Effector memory CD8-positive, alpha-beta T cell (primary cell): Measurements from ENCODE around the gene GPN1.
"Not testable (repeated sequence)": the region's sequence is repeated elsewhere in the genome, so short reads cannot be mapped to it uniquely, and the experiment has no call there.

Experiments
- ATAC-seq: fragments of 150-1000 bp; cut with Tn5 transposase; replicated peaks from 2 replicates; pipeline ENCODE4 v1.10.0; 2021; ENCODE audit warnings: mild to moderate bottlenecking, moderate library complexity
- DNase-seq, 3 experiments: peaks; one replicate each; pipeline ENCODE4 v3.0.0; 2021
- H3K27ac Mint-ChIP-seq, 2 donors: one replicate each; pipeline ENCODE4 v1.8.0; 2022; ENCODE audit warnings: mild to moderate bottlenecking in 2 of 2, mixed read lengths in 2 of 2, moderate library complexity in 2 of 2
- H3K27me3 Mint-ChIP-seq, 2 donors: one replicate each; pipeline ENCODE4 v1.8.0; 2022; ENCODE audit warnings: mixed read lengths in 2 of 2
- H3K36me3 Mint-ChIP-seq: one replicate; pipeline ENCODE4 v1.8.0; 2022; ENCODE audit warnings: mild to moderate bottlenecking, moderate library complexity, mixed read lengths; ENCODE audit not compliant: insufficient read depth
- H3K4me1 Mint-ChIP-seq, 2 donors: one replicate each; pipeline ENCODE4 v1.8.0; 2022; ENCODE audit warnings: low read depth in 2 of 2, mixed read lengths in 2 of 2
- H3K4me3 Mint-ChIP-seq, 2 donors: one replicate each; pipeline ENCODE4 v1.8.0; 2022; ENCODE audit warnings: mild to moderate bottlenecking in 2 of 2, mixed read lengths in 2 of 2, moderate library complexity in 2 of 2
- H3K9me3 Mint-ChIP-seq, 2 donors: one replicate each; pipeline ENCODE4 v1.8.0; 2022; ENCODE audit warnings: mixed read lengths in 2 of 2
- total RNA-seq, 9 experiments: gene quantifications; one replicate each; lab custom pipeline; 2026; lab: John Stamatoyannopoulos, UW

GPN1 gene
- total RNA-seq, result 27.9 to 74.0 (median 50.0) reads per million in 9 experiments

DNA sequence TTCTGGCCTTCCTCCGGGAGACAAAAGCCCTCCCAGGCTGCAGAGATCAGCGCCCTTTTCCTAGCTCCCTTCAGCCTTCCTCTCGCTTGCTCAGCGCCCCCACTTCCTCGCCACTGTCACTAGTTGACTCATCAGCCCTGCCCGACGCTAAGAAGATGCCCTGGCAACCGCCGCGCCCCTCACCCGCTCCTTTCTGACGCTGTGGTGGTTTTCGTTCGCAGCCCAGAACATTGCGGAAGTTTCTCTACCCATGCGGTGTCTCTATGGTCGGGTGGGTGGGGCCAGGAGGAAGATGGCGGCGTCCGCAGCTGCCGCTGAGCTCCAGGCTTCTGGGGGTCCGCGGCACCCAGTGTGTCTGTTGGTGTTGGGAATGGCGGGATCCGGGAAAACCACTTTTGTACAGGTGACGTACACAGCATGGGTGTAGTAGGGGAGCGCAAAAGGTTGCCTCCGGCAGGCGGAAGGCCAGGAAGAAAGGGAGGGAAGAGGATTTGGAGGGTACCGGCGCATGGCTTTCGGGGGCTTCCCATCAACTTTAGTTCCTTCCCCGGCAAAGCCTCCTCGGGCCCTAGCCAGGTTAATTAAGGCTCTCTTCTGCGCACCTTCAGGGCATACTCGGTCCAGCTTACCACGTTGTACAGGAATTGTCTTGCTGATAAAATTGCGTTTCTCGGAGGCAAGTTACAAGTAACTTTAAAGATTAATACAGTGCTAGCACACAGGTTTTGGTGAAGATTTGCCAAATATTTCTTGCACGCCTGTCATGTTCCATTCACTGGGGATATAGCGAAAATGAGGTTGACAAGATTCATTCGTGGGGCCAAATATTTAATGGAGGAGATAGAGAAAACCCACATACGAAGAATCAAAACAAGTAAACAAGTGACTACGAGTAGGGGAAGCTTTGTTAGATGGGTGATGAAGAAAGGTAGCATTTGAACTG is at the start of gene GPN1, which contains the start of gene CCDC121:
TSS of gene GPN1 (plus strand) at position 284 of the 943 bp plus-strand sequence. CDS start at position 293, 9 bp downstream.
TSS of gene CCDC121 (minus strand) at position 246 of the 943 bp plus-strand sequence. CDS start 1,213 bp downstream, outside the sequence.
- Mint-ChIP-seq H3K36me3 (peaks cover 28% of the 10 kb centered on the region), H3K27me3 (no peaks in the 10 kb centered on the region), H3K4me3 (no peak within 1 kb of the TSS), H3K27ac (no peak within 1 kb of the TSS), H3K4me1 (peaks cover 7 to 9% of the 10 kb centered on the region in 2 donors), H3K9me3 (no peaks in the 10 kb centered on the region)
- DNase-seq, result peak; percentile 91 to 94 (median 93)
- ATAC-seq, result peak; percentile 99

DNA sequence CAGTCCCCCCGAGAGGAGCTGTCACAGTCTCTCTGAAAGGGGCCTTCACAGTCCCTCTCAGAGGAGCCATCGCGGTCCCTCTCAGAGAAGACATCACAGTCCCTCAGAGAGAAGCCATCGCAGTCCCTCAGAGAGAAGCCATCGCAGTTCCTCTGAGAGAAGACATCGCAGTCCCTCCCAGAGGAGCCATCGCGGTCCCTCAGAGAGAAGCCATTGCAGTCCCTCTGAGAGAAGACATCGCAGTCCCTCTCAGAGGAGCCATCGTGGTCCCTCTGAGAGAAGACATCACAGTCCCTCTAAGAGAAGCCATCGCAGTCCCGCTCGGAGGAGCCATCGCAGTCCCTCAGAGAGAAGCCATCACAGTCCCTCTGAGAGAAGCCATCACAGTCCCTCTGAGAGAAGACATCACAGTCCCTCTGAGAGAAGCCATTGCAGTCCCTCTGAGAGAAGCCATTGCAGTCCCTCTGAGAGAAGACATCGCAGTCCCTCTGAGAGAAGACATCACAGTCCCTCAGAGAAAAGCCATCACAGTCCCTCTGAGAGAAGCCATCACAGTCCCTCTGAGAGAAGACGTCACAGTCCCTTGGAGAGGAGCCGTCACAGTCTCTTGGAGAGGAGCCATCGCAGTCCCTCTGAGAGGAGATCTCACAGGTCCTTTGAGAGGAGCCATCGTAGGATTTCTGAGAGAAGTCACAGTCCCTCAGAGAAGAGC is 47.3 kb upstream of the GPN1 start:
- Mint-ChIP-seq H3K4me1 (peaks cover 33 to 38% of the 10 kb centered on the region in 2 donors), H3K36me3 (no peaks in the 10 kb centered on the region), H3K27ac (peak overlapping the region; percentile 91 to 95), H3K9me3 (peaks cover 0 to 1% of the 10 kb centered on the region in 2 donors), H3K27me3 (peaks cover 0 to 6% of the 10 kb centered on the region in 2 donors), H3K4me3 (peak overlapping the region; percentile 76 to 89)
- DNase-seq (no peak), ATAC-seq (no peak)

DNA sequence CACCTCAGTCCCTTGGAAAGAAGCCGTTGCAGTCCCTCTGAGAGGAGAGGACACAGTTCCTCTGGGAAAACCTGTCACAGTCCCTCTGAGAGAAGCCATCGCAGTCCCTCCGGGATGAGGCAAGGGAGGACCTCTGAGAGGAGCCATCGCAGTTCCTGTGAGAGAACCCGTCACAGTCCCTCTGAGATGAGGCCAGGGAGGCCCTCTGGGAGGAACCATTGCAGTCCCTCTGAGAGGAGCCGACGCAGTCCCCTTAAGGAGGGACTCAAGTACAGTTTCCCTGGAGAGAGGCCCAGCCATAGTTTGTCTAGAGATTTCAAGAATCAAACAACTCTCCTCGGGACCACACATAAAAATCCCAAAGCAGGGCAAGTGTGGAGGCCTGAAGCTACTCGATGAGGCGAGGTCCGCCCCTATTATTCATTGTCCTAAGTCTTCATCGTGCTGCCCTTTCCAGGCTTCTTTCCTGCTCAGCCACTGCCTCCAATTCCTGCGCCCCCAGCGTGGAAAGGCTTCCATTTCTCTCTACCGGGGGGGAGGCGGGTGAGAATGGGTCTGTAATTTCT is 46.6 kb upstream of the GPN1 start:
- Mint-ChIP-seq H3K4me3 (peak overlapping the region; percentile 76 to 89), H3K4me1 (peaks cover 39 to 45% of the 10 kb centered on the region in 2 donors), H3K27me3 (peaks cover 0 to 6% of the 10 kb centered on the region in 2 donors), H3K36me3 (no peaks in the 10 kb centered on the region), H3K9me3 (peaks cover 0 to 1% of the 10 kb centered on the region in 2 donors), H3K27ac (peak overlapping the region; percentile 91 to 95)
- DNase-seq (no peak), ATAC-seq (no peak)

DNA sequence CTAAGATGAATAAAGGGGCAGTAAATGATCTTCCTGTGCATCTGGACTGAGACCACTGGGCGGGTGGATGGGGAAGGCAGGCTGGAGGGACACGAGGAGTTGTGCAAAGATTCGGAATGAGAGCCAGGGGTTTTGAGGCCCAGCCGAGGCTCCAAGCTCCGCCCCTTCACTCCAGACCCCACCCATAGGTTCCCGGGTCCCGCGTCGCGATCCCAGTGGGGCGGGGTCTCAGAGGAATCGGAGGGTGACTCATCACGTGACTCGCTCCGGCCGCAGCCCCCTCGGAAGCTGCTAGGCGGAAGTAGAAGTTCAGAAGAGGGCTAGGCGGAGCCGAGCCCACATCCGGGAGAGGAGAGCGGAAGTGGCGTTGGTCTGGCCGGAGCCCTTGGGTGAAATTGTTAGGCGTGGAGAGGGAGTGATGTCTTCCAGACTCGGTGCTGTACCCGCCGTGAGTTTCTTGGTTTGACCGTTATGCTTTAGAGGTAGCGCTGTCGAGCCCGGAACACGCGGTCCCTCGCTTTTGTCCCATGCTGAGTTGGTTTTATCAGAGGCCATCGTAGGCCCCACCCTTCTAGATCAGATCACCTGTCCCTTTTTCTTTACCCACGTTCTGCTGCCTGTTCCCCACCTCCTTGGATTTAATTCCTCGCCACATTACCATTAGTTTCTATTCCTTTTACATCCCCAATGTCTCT is 46.0 kb upstream of the GPN1 start, which contains the start of gene ZNF512:
TSS of gene ZNF512 (plus strand) at position 348 of the 695 bp plus-strand sequence. CDS start at position 419, 71 bp downstream.
- Mint-ChIP-seq H3K4me3 (peak within 1 kb of the TSS; percentile 76 to 89), H3K9me3 (no peaks in the 10 kb centered on the region), H3K4me1 (peaks cover 42 to 49% of the 10 kb centered on the region in 2 donors), H3K27ac (peak within 1 kb of the TSS; percentile 91 to 95), H3K27me3 (peaks cover 0 to 6% of the 10 kb centered on the region in 2 donors), H3K36me3 (no peaks in the 10 kb centered on the region)
- DNase-seq, result peak; percentile 55 to 64 (median 58)
- ATAC-seq, result peak; percentile 95

DNA sequence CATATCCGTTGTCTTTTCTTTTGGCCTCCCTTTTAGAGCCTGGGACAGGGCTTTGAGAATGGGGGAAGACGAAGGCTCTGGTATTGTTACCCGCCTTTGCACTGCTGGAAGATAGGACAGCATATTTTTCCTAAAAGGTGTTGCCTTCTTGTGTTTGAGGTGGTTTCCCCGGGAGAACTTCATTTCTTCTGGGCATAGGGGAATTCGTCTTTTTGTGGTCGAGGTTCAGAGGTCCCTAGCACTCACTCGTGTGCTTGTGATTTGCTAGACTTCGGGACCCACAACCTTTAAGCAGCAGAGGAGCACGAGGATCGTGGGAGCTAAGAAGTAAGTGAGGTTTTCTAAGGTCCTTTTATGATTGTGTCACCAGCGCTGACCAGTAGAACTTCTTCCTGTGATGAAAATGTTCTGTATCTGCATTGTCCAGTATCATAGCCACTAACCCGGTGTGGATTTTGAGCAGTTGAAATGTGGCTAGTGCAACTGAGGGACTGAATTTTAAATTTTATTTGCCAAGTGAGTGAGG is 45.4 kb upstream of the GPN1 start:
- peak; percentile 11 for ATAC-seq
- DNase-seq, result peak in 1 of 3 experiments; percentile 7
- Mint-ChIP-seq H3K27me3 (peaks cover 0 to 6% of the 10 kb centered on the region in 2 donors), H3K27ac (peak overlapping the region; percentile 91 to 95), H3K36me3 (no peaks in the 10 kb centered on the region), H3K4me1 (peaks cover 44 to 52% of the 10 kb centered on the region in 2 donors), H3K9me3 (no peaks in the 10 kb centered on the region), H3K4me3 (peak overlapping the region; percentile 76 to 89)

DNA sequence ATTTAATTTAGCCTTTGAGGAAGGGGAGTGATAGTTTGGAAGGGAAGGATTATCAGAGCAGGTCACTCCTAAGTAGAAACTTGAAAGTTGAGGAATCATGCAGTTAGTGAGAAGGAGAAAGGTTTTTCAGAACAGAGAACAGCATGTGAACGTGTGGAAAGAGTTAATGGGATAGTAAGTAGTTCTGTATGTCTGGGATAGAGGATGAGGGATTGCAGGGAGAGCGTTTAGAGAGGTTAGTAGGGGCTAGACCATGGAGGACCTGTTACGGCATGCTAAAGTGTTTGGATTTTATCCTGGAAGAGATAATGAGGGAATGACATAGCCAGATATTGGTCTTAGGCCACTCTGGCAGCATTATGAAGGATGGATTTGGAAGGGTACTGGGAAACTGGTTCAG is 44.3 kb upstream of the GPN1 start:
- Mint-ChIP-seq H3K4me3 (peak overlapping the region; percentile 76 to 89), H3K9me3 (no peaks in the 10 kb centered on the region), H3K27me3 (no peaks in the 10 kb centered on the region), H3K27ac (peak overlapping the region in 1 of 2 donors; percentile 1), H3K36me3 (no peaks in the 10 kb centered on the region), H3K4me1 (peaks cover 44 to 56% of the 10 kb centered on the region in 2 donors)
- no peak for DNase-seq
- no peak for ATAC-seq

DNA sequence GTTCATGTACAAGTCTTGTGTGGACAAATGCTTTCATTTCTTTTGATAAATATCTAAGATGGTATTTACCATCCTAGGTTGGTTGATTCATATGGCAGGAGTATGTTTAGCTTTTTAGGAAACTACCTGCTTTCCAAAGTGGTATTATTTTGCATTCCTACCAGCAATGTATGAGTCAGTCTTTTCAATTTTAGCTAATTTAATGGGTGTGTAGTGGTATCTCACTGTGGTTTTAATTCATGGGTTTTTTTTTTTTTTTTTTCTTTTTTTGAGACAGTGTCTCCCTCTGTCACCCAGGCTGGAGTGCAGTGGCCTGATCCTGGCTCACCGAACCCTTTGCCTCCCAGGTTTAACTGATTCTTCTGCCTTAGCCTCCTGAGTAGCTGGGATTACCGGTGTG is 41.8 kb upstream of the GPN1 start:
- Mint-ChIP-seq H3K36me3 (no peaks in the 10 kb centered on the region), H3K4me3 (peak overlapping the region; percentile 40 to 89), H3K27me3 (no peaks in the 10 kb centered on the region), H3K9me3 (no peaks in the 10 kb centered on the region), H3K4me1 (peaks cover 50 to 69% of the 10 kb centered on the region in 2 donors), H3K27ac (peak overlapping the region; percentile 4 to 59)
- DNase-seq, result no peak
- no peak for ATAC-seq

DNA sequence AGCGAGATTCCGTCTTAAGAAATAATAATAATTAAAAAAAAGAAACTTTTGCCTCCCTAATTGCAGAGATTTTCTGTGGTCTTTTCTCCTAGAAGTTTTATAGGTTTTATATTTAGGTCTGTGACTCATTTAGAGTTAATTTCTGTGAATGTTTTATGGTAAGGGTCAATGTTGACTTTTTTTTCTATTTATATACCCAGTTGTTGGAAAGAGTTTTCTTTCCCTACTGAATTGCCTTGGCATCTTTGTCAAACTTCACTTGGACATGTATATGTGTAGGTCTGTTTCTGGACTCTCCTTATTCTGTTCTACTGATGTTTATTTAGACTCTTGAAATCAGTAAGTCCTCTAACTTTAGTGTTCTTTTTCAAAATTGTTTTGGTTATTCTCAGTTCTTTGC is 40.5 kb upstream of the GPN1 start:
- no peak for ATAC-seq
- H3K4me3 Mint-ChIP-seq, result peak overlapping the region in 1 of 2 donors; percentile 60
- H3K9me3 Mint-ChIP-seq, result no peaks in the 10 kb centered on the region
- peaks cover 3% of the 10 kb centered on the region for H3K36me3 Mint-ChIP-seq
- H3K27ac Mint-ChIP-seq, result no peak overlapping the region
- DNase-seq, result no peak
- H3K4me1 Mint-ChIP-seq, result peaks cover 42 to 64% of the 10 kb centered on the region in 2 donors
- H3K27me3 Mint-ChIP-seq, result no peaks in the 10 kb centered on the region

DNA sequence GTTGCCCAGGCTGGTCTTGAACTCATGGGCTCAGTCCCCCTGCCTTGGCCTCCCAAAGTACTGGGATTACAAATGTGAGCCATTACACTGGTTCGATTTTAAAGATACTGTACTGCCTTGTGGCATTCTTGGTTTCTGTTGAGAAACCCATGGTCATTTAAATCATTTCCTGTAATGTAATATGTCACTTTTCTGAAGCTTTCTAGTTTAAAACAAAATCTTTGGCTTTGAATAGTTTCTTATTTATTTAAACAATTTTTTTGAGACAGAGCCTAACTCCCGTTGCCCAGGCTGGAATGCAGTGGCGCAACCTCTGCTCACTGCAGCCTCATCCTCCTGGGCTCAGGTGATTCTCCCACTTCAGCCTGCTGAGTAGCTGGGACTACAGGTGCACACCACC is 37.1 kb upstream of the GPN1 start:
- Mint-ChIP-seq H3K4me3 (no peak overlapping the region), H3K9me3 (no peaks in the 10 kb centered on the region), H3K4me1 (peaks cover 27 to 50% of the 10 kb centered on the region in 2 donors), H3K36me3 (peaks cover 16% of the 10 kb centered on the region), H3K27me3 (no peaks in the 10 kb centered on the region), H3K27ac (no peak overlapping the region)
- DNase-seq (no peak), ATAC-seq (no peak)

DNA sequence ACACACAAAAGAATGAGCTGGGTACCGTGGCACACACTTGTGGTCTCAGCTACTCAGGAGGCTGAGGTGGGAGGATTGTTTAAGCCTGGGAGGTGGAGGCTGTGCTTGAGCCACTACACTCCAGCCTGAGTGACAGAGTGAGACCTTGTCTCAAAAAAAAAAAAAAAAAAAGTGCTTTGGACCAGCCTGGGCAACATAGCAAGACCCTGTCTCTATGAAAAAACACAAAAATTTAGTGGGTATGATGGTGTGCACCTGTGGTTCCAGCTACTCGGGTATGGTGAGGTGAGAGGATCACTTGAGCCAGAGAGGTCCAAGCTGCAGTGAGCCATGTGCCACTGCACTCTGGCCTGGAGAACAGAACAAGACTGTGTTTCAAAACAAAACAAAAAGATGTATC is 35.6 kb upstream of the GPN1 start:
- DNase-seq, result no peak
- Mint-ChIP-seq H3K4me1 (peaks cover 26 to 50% of the 10 kb centered on the region in 2 donors), H3K4me3 (no peak overlapping the region), H3K27me3 (no peaks in the 10 kb centered on the region), H3K27ac (no peak overlapping the region), H3K9me3 (no peaks in the 10 kb centered on the region), H3K36me3 (peaks cover 19% of the 10 kb centered on the region)
- no peak for ATAC-seq

DNA sequence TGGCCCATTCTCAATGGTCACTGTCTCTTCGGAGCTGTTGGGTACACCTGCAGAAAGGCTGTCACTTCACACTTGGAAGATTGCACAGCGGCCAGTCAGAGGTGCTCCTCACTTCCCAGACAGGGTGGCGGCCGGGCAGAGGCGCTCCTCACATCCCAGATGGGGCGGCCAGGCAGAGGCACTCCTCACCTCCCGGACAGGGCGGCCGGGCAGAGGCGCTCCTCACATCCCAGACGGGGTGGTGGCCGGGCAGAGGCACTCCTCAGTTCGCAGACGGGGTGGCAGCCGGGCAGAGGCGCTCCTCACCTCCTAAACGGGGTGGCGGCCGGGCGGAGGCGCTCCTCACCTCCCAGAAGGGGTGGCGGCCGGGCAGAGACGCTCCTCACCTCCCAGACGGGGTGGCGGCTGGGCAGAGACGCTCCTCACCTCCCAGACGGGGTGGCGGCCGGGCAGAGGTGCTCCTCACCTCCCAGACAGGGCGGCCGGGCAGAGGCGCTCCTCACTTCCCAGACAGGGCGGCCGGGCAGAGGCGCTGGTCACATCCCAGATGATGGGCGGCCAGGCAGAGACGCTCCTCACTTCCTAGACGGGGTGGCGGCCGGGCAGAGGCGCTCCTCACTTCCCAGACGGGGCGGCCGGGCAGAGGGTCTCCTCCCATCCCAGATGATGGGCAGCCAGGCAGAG is 34.7 kb upstream of the GPN1 start:
- not testable (repeated sequence) for H3K27me3 Mint-ChIP-seq, ATAC-seq, H3K9me3 Mint-ChIP-seq, H3K27ac Mint-ChIP-seq, DNase-seq
- Mint-ChIP-seq H3K4me1 (peaks cover 26 to 55% of the 10 kb centered on the region in 2 donors), H3K4me3 (peak overlapping the region in 1 of 2 donors; percentile 15), H3K36me3 (peaks cover 27% of the 10 kb centered on the region)

DNA sequence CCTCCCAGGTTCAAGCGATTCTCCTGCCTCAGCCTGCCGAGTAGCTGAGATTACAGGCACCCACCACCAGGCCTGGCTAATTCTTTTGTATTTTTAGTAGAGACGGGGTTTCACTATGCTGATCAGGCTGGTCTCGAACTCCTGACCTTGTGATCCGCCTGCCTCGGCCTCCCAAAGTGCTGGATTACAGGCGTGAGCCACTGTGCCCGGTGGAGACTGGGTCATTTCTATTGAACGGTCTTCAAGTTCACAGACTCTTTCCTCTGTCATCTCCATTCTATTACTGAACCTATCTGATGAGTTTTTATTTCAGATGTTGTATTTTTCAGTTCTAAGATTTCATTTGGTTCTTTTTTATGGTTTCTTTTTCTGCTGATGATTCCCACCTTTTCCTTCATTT is 33.4 kb upstream of the GPN1 start:
- not testable (repeated sequence) for H3K27me3 Mint-ChIP-seq, ATAC-seq, DNase-seq, H3K9me3 Mint-ChIP-seq
- H3K4me1 Mint-ChIP-seq, result peaks cover 31 to 51% of the 10 kb centered on the region in 2 donors
- H3K27ac Mint-ChIP-seq, result peak overlapping the region; percentile 23 to 52
- peak overlapping the region in 1 of 2 donors; percentile 1 for H3K4me3 Mint-ChIP-seq
- H3K36me3 Mint-ChIP-seq, result peaks cover 37% of the 10 kb centered on the region
